Measurements from ENCODE around the gene IL1RAPL2. TPM values are rescaled to one million over a fixed set of nuclear protein-coding genes. Genes with fewer than 3 reads are reported as not detected.

The IL1RAPL2 gene
- total RNA-seq, 4 donors from 2014 or later: 0.19 to 0.38 TPM; not detected in 2

GRCh38 chrX:105050921-105051320, 484.9 kb downstream of the IL1RAPL2 start:
- no peak overlapping the region for H3K4me3 ChIP-seq (ENCODE audit: low read depth, poor library complexity, severe bottlenecking)
- TF ChIP-seq CTCF (IDR thresholded peaks at IDR 0.05) (no peak), POLR2A (IDR thresholded peaks at IDR 0.05) (no peak)
- intact Hi-C loops (cut with DNase I; ENCODE audit: low total_unique reads): no loop called here
- DNase-seq (ENCODE audit: low spot score in 2 of 2): no peak
- 63 to 80% methylated on average over 1 to 3 of the region's 7 CpGs for WGBS, 2 donors

- TF ChIP-seq CTCF (IDR thresholded peaks at IDR 0.05) (no peak), POLR2A (IDR thresholded peaks at IDR 0.05) (no peak)
- 86 to 100% methylated on average over 1 to 8 of the region's 10 CpGs for WGBS, 2 donors
- intact Hi-C loops (cut with DNase I; ENCODE audit: low total_unique reads): no loop called here
- no peak overlapping the region for H3K4me3 ChIP-seq (ENCODE audit: low read depth, poor library complexity, severe bottlenecking)
- no peak for DNase-seq (ENCODE audit: low spot score in 2 of 2)
Observed at GRCh38 chrX:105051364-105051763, 485.4 kb downstream of the IL1RAPL2 start.

GRCh38 chrX:105052926-105053325, 486.9 kb downstream of the IL1RAPL2 start:
- DNase-seq (ENCODE audit: low spot score in 2 of 2): no peak
- no peak for TF ChIP-seq CTCF (IDR thresholded peaks at IDR 0.05)
- no peak for TF ChIP-seq POLR2A (IDR thresholded peaks at IDR 0.05)
- 36 to 57% methylated on average over 2 of the region's 2 CpGs for WGBS, 2 donors
- H3K4me3 ChIP-seq (ENCODE audit: low read depth, poor library complexity, severe bottlenecking): no peak overlapping the region
- intact Hi-C loops (cut with DNase I; ENCODE audit: low total_unique reads): no loop called here

GRCh38 chrX:105063743-105064142, 497.7 kb downstream of the IL1RAPL2 start:
- TF ChIP-seq POLR2A (IDR thresholded peaks at IDR 0.05): no peak
- intact Hi-C loops (cut with DNase I; ENCODE audit: low total_unique reads): no loop called here
- no peak overlapping the region for H3K4me3 ChIP-seq (ENCODE audit: low read depth, poor library complexity, severe bottlenecking)
- DNase-seq (ENCODE audit: low spot score in 2 of 2): no peak

GRCh38 chrX:105098201-105098600, 532.2 kb downstream of the IL1RAPL2 start:
- H3K4me3 ChIP-seq (ENCODE audit: low read depth, poor library complexity, severe bottlenecking): no peak overlapping the region
- intact Hi-C loops (cut with DNase I; ENCODE audit: low total_unique reads): no loop called here
- no peak for DNase-seq (ENCODE audit: low spot score in 2 of 2)
- WGBS, 2 donors: 53 to 58% methylated on average over 2 of the region's 2 CpGs
- TF ChIP-seq CTCF (IDR thresholded peaks at IDR 0.05) (no peak), POLR2A (IDR thresholded peaks at IDR 0.05) (no peak)

GRCh38 chrX:105098812-105099211, 532.8 kb downstream of the IL1RAPL2 start:
- 63 to 72% methylated on average over 4 of the region's 4 CpGs for WGBS, 2 donors
- intact Hi-C loops (cut with DNase I; ENCODE audit: low total_unique reads): no loop called here
- no peak overlapping the region for H3K4me3 ChIP-seq (ENCODE audit: low read depth, poor library complexity, severe bottlenecking)
- no peak for TF ChIP-seq POLR2A (IDR thresholded peaks at IDR 0.05)
- TF ChIP-seq CTCF (IDR thresholded peaks at IDR 0.05): no peak
- no peak for DNase-seq (ENCODE audit: low spot score in 2 of 2)
